HG03575 (cell line): ENCODE results near the gene EIF2AK3.
"Not testable (repeated sequence)": the region's sequence is repeated elsewhere in the genome, so short reads cannot be mapped to it uniquely, and the experiment has no call there.

Experiments
- ATAC-seq: cut with Tn5 transposase; IDR thresholded peaks from one replicate; pipeline ENCODE4 v1.9.1; 2021; ENCODE audit not compliant: unreplicated experiment, insufficient number of reproducible peaks, low FRiP score; ENCODE audit errors: extremely low read depth

Gene EIF2AK3

GRCh38 chr2:88638743-88639142, 11.5 kb upstream of the EIF2AK3 start:
- no peak for ATAC-seq

- no peak for ATAC-seq
Observed at GRCh38 chr2:88638123-88638650, 10.9 kb upstream of the EIF2AK3 start.

GRCh38 chr2:88637464-88637863, 10.2 kb upstream of the EIF2AK3 start:
- no peak for ATAC-seq

- ATAC-seq, result no peak
Observed at GRCh38 chr2:88636026-88636425, 8.8 kb upstream of the EIF2AK3 start.

GRCh38 chr2:88632569-88632968, 5.3 kb upstream of the EIF2AK3 start:
- no peak for ATAC-seq

- ATAC-seq, result no peak
Observed at GRCh38 chr2:88628571-88628939, 1.3 kb upstream of the EIF2AK3 start.

GRCh38 chr2:88627856-88628570, 749 bp upstream of the EIF2AK3 start:
- ATAC-seq, result peak; percentile 20

GRCh38 chr2:88626171-88627054, 851 bp downstream of the EIF2AK3 start:
- no peak for ATAC-seq

- no peak for ATAC-seq
Observed at GRCh38 chr2:88624477-88624876, 2.8 kb downstream of the EIF2AK3 start.

- ATAC-seq, result not testable (repeated sequence)
Observed at GRCh38 chr2:88623831-88624465, 3.3 kb downstream of the EIF2AK3 start.

GRCh38 chr2:88622307-88622706, 5.0 kb downstream of the EIF2AK3 start:
- no peak for ATAC-seq

- ATAC-seq, result no peak
Observed at GRCh38 chr2:88621432-88621831, 5.8 kb downstream of the EIF2AK3 start.

- no peak for ATAC-seq
Observed at GRCh38 chr2:88620015-88620414, 7.2 kb downstream of the EIF2AK3 start.

- ATAC-seq, result peak; percentile 50
Observed at GRCh38 chr2:88615822-88616221, 11.4 kb downstream of the EIF2AK3 start.

- ATAC-seq, result peak; percentile 68
Observed at GRCh38 chr2:88614497-88615157, 12.6 kb downstream of the EIF2AK3 start.

GRCh38 chr2:88613921-88614320, 13.3 kb downstream of the EIF2AK3 start:
- ATAC-seq, result no peak

GRCh38 chr2:88608184-88608583, 19.1 kb downstream of the EIF2AK3 start:
- no peak for ATAC-seq

GRCh38 chr2:88607416-88607815, 19.8 kb downstream of the EIF2AK3 start:
- ATAC-seq, result no peak

GRCh38 chr2:88606371-88607030, 20.8 kb downstream of the EIF2AK3 start:
- peak; percentile 69 for ATAC-seq
